Measurements from ENCODE around the gene PCDHGB4. TPM values are rescaled to one million over a fixed set of nuclear protein-coding genes. Genes with fewer than 3 reads are reported as not detected.

The PCDHGB4 gene
- total RNA-seq, 2 donors from 2014 or later: 10.7 to 13.9 TPM

DNA sequence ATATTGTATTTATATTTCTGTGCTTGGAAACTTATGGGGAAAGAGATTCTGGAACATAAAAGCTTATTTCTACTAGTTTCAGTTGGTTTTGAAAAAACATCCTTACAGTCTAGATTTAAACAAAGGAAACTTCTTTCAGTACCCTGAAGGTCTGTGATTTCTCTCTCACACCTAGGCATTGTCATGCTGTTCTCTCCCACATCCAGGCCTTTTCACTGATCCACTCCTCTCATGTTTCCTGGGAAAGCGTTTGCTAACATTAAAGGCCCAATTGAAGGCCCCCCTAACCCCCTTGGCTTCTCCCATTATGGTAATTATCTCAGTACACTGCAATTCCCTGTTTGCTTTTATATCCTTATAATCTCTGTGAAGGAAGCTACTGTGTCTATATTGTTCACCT is 44.7 kb upstream of the PCDHGB4 start:
- Histone ChIP-seq H3K9ac (ENCODE audit: extremely low read depth, low read length, poor library complexity, severe bottlenecking) (no peak overlapping the region), H3K36me3 (ENCODE audit: control insufficient read depth, insufficient read depth, low read length) (no peaks in the 10 kb centered on the region), H3K27ac (ENCODE audit: low read depth, low read length) (no peak overlapping the region), H3K27me3 (ENCODE audit: control insufficient read depth, insufficient read depth, low read length, poor library complexity, severe bottlenecking) (no peaks in the 10 kb centered on the region), H3K4me1 (ENCODE audit: control insufficient read depth, insufficient read depth, low read length) (no peaks in the 10 kb centered on the region), H3K4me3 (ENCODE audit: low read length) (peak overlapping the region; percentile 77), H3K9me3 (ENCODE audit: control insufficient read depth, low read length) (peaks cover 32% of the 10 kb centered on the region)
- no peaks in the 10 kb centered on the region for H3K4me1 Mint-ChIP-seq
- H3K9me3 Mint-ChIP-seq: peaks cover 74% of the 10 kb centered on the region
- no peak for DNase-seq
- TF ChIP-seq, protein P1, sequence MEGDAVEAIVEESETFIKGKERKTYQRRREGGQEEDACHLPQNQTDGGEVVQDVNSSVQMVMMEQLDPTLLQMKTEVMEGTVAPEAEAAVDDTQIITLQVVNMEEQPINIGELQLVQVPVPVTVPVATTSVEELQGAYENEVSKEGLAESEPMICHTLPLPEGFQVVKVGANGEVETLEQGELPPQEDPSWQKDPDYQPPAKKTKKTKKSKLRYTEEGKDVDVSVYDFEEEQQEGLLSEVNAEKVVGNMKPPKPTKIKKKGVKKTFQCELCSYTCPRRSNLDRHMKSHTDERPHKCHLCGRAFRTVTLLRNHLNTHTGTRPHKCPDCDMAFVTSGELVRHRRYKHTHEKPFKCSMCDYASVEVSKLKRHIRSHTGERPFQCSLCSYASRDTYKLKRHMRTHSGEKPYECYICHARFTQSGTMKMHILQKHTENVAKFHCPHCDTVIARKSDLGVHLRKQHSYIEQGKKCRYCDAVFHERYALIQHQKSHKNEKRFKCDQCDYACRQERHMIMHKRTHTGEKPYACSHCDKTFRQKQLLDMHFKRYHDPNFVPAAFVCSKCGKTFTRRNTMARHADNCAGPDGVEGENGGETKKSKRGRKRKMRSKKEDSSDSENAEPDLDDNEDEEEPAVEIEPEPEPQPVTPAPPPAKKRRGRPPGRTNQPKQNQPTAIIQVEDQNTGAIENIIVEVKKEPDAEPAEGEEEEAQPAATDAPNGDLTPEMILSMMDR (conservative IDR thresholded peaks at IDR 0.05): no peak
- H3K36me3 Mint-ChIP-seq (ENCODE audit: low read depth): peaks cover 22% of the 10 kb centered on the region
- 84% methylated on average over 1 of the region's 1 CpG; no CpG with 5 or more reads in 1 of the 2 experiments for WGBS, 2 experiments (ENCODE audit: insufficient coverage in 1 of 2, insufficient read length in 1 of 2)
- H3K27ac Mint-ChIP-seq: no peak overlapping the region
- peaks cover 11% of the 10 kb centered on the region for H3K27me3 Mint-ChIP-seq (ENCODE audit: insufficient read depth)
- no peak overlapping the region for H3K4me3 Mint-ChIP-seq

DNA sequence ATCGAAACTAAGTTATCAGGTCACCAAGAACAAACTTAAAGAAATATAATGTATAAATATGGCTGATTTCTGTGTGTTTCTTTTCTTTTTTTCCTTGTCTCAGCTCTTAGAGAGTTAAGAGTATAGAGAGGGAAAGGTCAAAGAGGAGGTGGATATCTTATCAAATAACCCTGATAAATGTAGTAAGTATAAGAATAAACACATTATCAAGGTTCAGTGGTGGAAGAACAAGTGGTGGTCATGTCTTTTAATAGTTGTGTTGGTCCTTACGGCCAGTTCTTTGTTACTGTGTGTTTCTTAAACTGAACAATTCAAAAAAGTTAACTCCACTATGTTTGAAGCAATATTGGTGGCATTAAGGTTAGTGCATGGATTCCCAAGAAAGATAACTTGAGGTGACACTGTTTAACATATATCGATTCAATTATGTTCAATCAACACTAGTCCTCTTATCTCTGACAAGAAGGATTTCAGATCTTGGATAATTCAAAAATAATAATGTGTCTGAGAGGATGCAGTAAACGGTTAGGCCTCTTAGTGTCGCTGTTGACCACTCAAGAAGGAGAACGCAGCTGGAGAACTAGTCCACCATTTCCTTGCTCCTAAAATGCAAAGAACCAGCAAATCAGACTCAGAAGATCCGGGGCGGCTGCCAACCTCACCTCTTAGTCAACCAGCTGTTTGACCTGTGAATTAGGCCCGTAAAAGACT is 44.1 kb upstream of the PCDHGB4 start, which contains the start of gene PCDHGA3:
Gene PCDHGA3 (plus strand): TSS at position 588 of the 711 bp plus-strand sequence. CDS start 205 bp downstream, outside the sequence.
- no peak within 1 kb of the TSS for H3K27ac ChIP-seq (ENCODE audit: low read depth, low read length)
- Mint-ChIP-seq H3K36me3 (ENCODE audit: low read depth) (peaks cover 22% of the 10 kb centered on the region), H3K4me1 (no peaks in the 10 kb centered on the region), H3K9me3 (peaks cover 70% of the 10 kb centered on the region), H3K27ac (peak within 1 kb of the TSS; percentile 94), H3K27me3 (ENCODE audit: insufficient read depth) (peaks cover 11% of the 10 kb centered on the region), H3K4me3 (peak within 1 kb of the TSS; percentile 70)
- peak within 1 kb of the TSS; percentile 58 for H3K9ac ChIP-seq (ENCODE audit: extremely low read depth, low read length, poor library complexity, severe bottlenecking)
- H3K4me3 ChIP-seq (ENCODE audit: low read length): peak within 1 kb of the TSS; percentile 77
- DNase-seq: peak; percentile 63
- TF ChIP-seq, protein P1 (conservative IDR thresholded peaks at IDR 0.05): peak; percentile 75
- no peaks in the 10 kb centered on the region for H3K27me3 ChIP-seq (ENCODE audit: control insufficient read depth, insufficient read depth, low read length, poor library complexity, severe bottlenecking)
- H3K4me1 ChIP-seq (ENCODE audit: control insufficient read depth, insufficient read depth, low read length): no peaks in the 10 kb centered on the region
- no peaks in the 10 kb centered on the region for H3K36me3 ChIP-seq (ENCODE audit: control insufficient read depth, insufficient read depth, low read length)
- 52 to 80% methylated on average over 3 to 7 of the region's 9 CpGs for WGBS, 2 experiments (ENCODE audit: insufficient coverage in 1 of 2, insufficient read length in 1 of 2)
- peaks cover 38% of the 10 kb centered on the region for H3K9me3 ChIP-seq (ENCODE audit: control insufficient read depth, low read length)

DNA sequence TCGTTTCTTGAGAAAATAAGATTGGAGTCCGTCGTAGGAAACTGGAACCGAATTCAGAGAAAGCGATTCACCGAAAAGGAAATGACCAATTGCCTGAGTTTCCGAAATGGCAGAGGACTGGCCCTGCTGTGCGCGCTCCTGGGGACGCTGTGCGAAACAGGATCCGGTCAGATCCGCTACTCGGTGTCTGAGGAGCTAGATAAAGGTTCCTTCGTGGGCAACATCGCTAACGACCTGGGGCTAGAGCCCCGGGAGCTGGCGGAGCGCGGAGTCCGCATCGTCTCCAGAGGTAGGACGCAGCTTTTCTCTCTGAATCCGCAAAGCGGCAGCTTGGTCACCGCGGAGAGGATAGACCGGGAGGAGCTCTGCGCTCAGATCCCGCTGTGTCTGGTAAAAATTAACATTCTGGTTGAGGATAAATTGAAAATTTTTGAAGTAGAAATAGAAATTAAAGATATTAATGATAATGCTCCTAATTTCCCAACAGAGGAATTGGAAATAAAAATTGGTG is 43.5 kb upstream of the PCDHGB4 start:
- Mint-ChIP-seq H3K36me3 (ENCODE audit: low read depth) (peaks cover 26% of the 10 kb centered on the region), H3K27me3 (ENCODE audit: insufficient read depth) (peaks cover 8% of the 10 kb centered on the region), H3K4me3 (peak overlapping the region; percentile 70), H3K27ac (peak overlapping the region; percentile 94), H3K4me1 (no peaks in the 10 kb centered on the region), H3K9me3 (peaks cover 64% of the 10 kb centered on the region)
- peak overlapping the region; percentile 77 for H3K4me3 ChIP-seq (ENCODE audit: low read length)
- H3K4me1 ChIP-seq (ENCODE audit: control insufficient read depth, insufficient read depth, low read length): no peaks in the 10 kb centered on the region
- TF ChIP-seq, protein P1 (conservative IDR thresholded peaks at IDR 0.05): peak; percentile 4
- DNase-seq: no peak
- peak overlapping the region; percentile 58 for H3K9ac ChIP-seq (ENCODE audit: extremely low read depth, low read length, poor library complexity, severe bottlenecking)
- H3K9me3 ChIP-seq (ENCODE audit: control insufficient read depth, low read length): peaks cover 44% of the 10 kb centered on the region
- H3K36me3 ChIP-seq (ENCODE audit: control insufficient read depth, insufficient read depth, low read length): no peaks in the 10 kb centered on the region
- H3K27me3 ChIP-seq (ENCODE audit: control insufficient read depth, insufficient read depth, low read length, poor library complexity, severe bottlenecking): no peaks in the 10 kb centered on the region
- H3K27ac ChIP-seq (ENCODE audit: low read depth, low read length): no peak overlapping the region
- 58 to 84% methylated on average over 31 of the region's 31 CpGs for WGBS, 2 experiments (ENCODE audit: insufficient coverage in 1 of 2, insufficient read length in 1 of 2)

Data from endodermal cell (in vitro differentiated cells).